GM18499 (cell line): ENCODE results near the gene ZNF221.
A peak's percentile ranks its signal among the peaks of the same experiment; 100 is the strongest.

ENCODE experiments used
- ATAC-seq: cut with Tn5 transposase; IDR thresholded peaks from one replicate; pipeline ENCODE4 v1.9.1; 2021; ENCODE audit warnings: moderate number of reproducible peaks; ENCODE audit not compliant: insufficient read depth, unreplicated experiment

ZNF221 gene

GRCh38 chr19:43956827-43957226 is 5.8 kb downstream of the ZNF221 start:
- no peak for ATAC-seq

- ATAC-seq: no peak
These were observed 6.9 kb downstream of the ZNF221 start for GRCh38 chr19:43957891-43958290.

- no peak for ATAC-seq
These were observed 9.4 kb downstream of the ZNF221 start for GRCh38 chr19:43960411-43960810.

GRCh38 chr19:43966079-43966694 is 15.2 kb downstream of the ZNF221 start:
- no peak for ATAC-seq

GRCh38 chr19:43976732-43977131 is 25.7 kb downstream of the ZNF221 start:
- ATAC-seq: no peak

- ATAC-seq: no peak
These were observed 32.5 kb downstream of the ZNF221 start for GRCh38 chr19:43983544-43983911.

GRCh38 chr19:43983912-43984686 is 33.1 kb downstream of the ZNF221 start, which contains the start of gene ZNF155:
Gene ZNF155, plus strand, starts transcription at chr19:43984188. Its CDS starts 4,356 bp downstream, at chr19:43988544.
- no peak for ATAC-seq

- no peak for ATAC-seq
These were observed 33.6 kb downstream of the ZNF221 start for GRCh38 chr19:43984687-43985000.

- ATAC-seq: no peak
These were observed 46.7 kb downstream of the ZNF221 start for GRCh38 chr19:43997631-43998290.

GRCh38 chr19:44002212-44002565 is 51.2 kb downstream of the ZNF221 start:
- ATAC-seq: no peak

- ATAC-seq: peak; percentile 74
These were observed 51.8 kb downstream of the ZNF221 start, which contains the start of gene ZNF230 for GRCh38 chr19:44002566-44003460. Gene ZNF230, plus strand, starts transcription at chr19:44002957. Its CDS starts 4,122 bp downstream, at chr19:44007079.

- ATAC-seq: no peak
These were observed 52.5 kb downstream of the ZNF221 start for GRCh38 chr19:44003461-44004009.

- ATAC-seq: no peak
These were observed 54.9 kb downstream of the ZNF221 start for GRCh38 chr19:44005973-44006372.

GRCh38 chr19:44007473-44007872 is 56.4 kb downstream of the ZNF221 start:
- ATAC-seq: no peak

- ATAC-seq: no peak
These were observed 59.4 kb downstream of the ZNF221 start for GRCh38 chr19:44010468-44010867.
